ENCODE results near the gene PDE10A.

GRCh38 chr6:165708985-165709576 lies 46.0 kb upstream of the PDE10A start:
- TF ChIP-seq, protein P1, sequence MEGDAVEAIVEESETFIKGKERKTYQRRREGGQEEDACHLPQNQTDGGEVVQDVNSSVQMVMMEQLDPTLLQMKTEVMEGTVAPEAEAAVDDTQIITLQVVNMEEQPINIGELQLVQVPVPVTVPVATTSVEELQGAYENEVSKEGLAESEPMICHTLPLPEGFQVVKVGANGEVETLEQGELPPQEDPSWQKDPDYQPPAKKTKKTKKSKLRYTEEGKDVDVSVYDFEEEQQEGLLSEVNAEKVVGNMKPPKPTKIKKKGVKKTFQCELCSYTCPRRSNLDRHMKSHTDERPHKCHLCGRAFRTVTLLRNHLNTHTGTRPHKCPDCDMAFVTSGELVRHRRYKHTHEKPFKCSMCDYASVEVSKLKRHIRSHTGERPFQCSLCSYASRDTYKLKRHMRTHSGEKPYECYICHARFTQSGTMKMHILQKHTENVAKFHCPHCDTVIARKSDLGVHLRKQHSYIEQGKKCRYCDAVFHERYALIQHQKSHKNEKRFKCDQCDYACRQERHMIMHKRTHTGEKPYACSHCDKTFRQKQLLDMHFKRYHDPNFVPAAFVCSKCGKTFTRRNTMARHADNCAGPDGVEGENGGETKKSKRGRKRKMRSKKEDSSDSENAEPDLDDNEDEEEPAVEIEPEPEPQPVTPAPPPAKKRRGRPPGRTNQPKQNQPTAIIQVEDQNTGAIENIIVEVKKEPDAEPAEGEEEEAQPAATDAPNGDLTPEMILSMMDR (IDR thresholded peaks at IDR 0.05): no peak
- TF ChIP-seq POLR2A (IDR thresholded peaks at IDR 0.05): no peak
